Adrenal gland (tissue), 12 donors: ENCODE data around the gene TENT5D. TPM values are rescaled to one million over a fixed set of nuclear protein-coding genes. Genes with fewer than 3 reads are reported as not detected.
"Not testable (repeated sequence)": the region's sequence is repeated elsewhere in the genome, so short reads cannot be mapped to it uniquely, and the experiment has no call there.

Experiments used
- DNase-seq, 7 donors: peaks; one replicate each; pipeline ENCODE4 v3.0.0-alpha.2; 2019 to 2020
- H3K27ac ChIP-seq, 5 donors: fragments of 200-600 bp; sonication (generic) in 4 of 5; 1 replicate in 3 of 5; 2 replicates in 2 of 5; pipeline versions ENCODE4 v1.5.1 to v1.8.0; 2016 to 2020; ENCODE audit warnings: mild to moderate bottlenecking in 1 of 5
- H3K27me3 ChIP-seq: fragments of 200-600 bp; 2 replicates; pipeline ENCODE4 v1.8.0; 2021
- H3K36me3 ChIP-seq, 2 donors: fragments of 200-600 bp; replicated peaks in 1 of 2; 1 replicate in 1 of 2; 2 replicates in 1 of 2; pipeline versions ENCODE4 v1.5.1 to v1.8.0; 2018 to 2022
- H3K4me1 ChIP-seq, 2 donors: fragments of 200-600 bp; replicated peaks in 1 of 2; 1 replicate in 1 of 2; 2 replicates in 1 of 2; pipeline versions ENCODE4 v1.5.1 to v1.8.0; 2018 to 2021
- H3K4me3 ChIP-seq, 4 donors: fragments of 200-600 bp; sonication (generic) in 3 of 4; one replicate each; pipeline ENCODE4 v1.5.1; 2016 to 2018
- H3K9me3 ChIP-seq, 3 donors: fragments of 200-600 bp; sonication (generic) in 1 of 3; replicated peaks in 1 of 3; 1 replicate in 2 of 3; 2 replicates in 1 of 3; pipeline versions ENCODE4 v1.5.1 to v1.8.0; 2016 to 2021
- POLR2A ChIP-seq, 2 donors: fragments of 450-650 bp; IDR thresholded peaks; one replicate each; pipeline ENCODE4 v1.6.1; 2017; ENCODE audit warnings: antibody characterized with exemption in 2 of 2, mild to moderate bottlenecking in 2 of 2, moderate library complexity in 1 of 2
- WGBS, 4 donors: extraction: QIAGEN DNeasy Blood & Tissue Kit in 2 of 4; methylation state at CpG; one replicate each; pipeline versions ENCODE4 v1.1.5 to v1.1.7; 2013 to 2017; 5-methylcytosine and 5-hydroxymethylcytosine counted together
- intact Hi-C, 2 donors: fragments of 100-400 bp; cut with DNase I; formaldehyde crosslinking; loops; one replicate each; pipeline versions ENCODE4 v1.14.1 to v1.15.0; 2022 to 2023
- polyA plus RNA-seq, 3 donors: library from polyadenylated mRNA; stranded (reverse); fragments of 200-250 nt in 2 of 3; fragments of 350-450 nt in 1 of 3; fragmentation: Illumina TruSeq in 1 of 3; extraction: RNeasy Lipid Tissue Mini Kit (QIAGEN cat#74804) in 1 of 3; gene quantifications; one replicate each; pipeline ENCODE4 v1.2.3, GENCODE V29; 2013 to 2014
- total RNA-seq, 9 donors: library from RNA; depleted of rRNA in 4 of 9; stranded (reverse); fragments of >200 nt in 4 of 9; fragments of 120-200 nt in 1 of 9; fragmentation: NEBNext Ultra II Directional in 1 of 9; extraction: Animal tissue kit (Norgen Biotek cat#: 25700) in 1 of 9; gene quantifications; one replicate each; pipeline versions ENCODE4 v1.1.0 to v1.2.4, GENCODE V29; 2013 to 2023
- TF ChIP-seq, protein P1 (sequence below), 6 experiments: fragments of 450-650 bp in 4 of 6; fragments of 200-600 bp in 2 of 6; sonication (generic) in 1 of 6; IDR thresholded peaks; 1 replicate in 5 of 6; 2 replicates in 1 of 6; pipeline versions ENCODE4 v1.5.1 to v1.8.0; 2016 to 2021; ENCODE audit warnings: antibody characterized with exemption in 6 of 6, mild to moderate bottlenecking in 2 of 6, moderate library complexity in 1 of 6
- donor health status: healthy with polysubstance abuse.
- donor health status: Bipolar disorder and iron deficiency.
- donor health status: DM: yes; HTN: yes; CAD: no.
- donor health status: DM: no; HTN: no; CAD: no.
- donor health status: DM: no; HTN: no; CAD: no.
- donor health status: DM: yes; HTN: yes; CAD: no.

The TENT5D gene
- total and polyA plus RNA-seq, 12 donors: 0.03 to 0.36 (median 0.14) TPM; not detected in 3

GRCh38 chrX:80423744-80424143 is 3.5 kb downstream of the TENT5D start:
- Histone ChIP-seq H3K27ac (no peak overlapping the region), H3K4me1 (no peaks in the 10 kb centered on the region), H3K9me3 (peaks cover 0 to 4% (median 0%) of the 10 kb centered on the region in 3 donors), H3K36me3 (no peaks in the 10 kb centered on the region), H3K27me3 (no peaks in the 10 kb centered on the region), H3K4me3 (no peak overlapping the region)
- no peak for TF ChIP-seq POLR2A (IDR thresholded peaks at IDR 0.05)
- DNase-seq: no peak
- intact Hi-C loops: no loop called here
- 66 to 89% (median 73%) methylated on average over 2 of the region's 2 CpGs for WGBS, 4 donors

DNA sequence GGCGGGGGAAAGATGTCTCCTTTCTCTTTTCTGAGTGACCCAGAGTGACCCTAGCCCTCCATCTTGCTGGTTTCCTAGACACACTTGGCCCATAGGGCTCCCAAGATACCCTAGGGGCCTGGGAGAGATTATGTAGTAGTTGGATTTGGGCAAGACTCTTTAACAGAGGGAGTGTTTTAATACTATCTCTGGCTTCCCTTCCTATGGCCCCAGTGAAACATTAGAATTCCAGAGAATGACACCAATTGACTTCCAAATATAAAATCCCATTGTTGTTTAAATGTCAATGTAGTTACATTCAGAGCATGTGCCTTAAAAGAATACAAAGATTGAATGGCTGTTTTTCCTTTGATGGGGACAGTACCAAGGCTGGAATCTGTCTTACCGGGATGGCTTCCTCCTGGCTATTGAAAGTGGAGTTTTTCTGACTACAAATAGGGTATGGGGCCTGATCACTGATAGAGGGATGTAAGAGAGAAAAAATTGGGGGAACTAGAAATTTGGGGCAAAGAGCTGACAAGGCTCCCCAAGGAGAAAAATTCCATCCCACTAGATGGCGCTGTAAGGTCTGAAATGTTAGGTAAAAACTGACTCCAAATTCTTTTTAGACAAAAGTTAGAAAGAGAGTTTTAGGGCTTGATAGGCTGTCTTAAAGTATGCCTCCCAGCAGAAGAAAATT is 10.7 kb downstream of the TENT5D start:
- Histone ChIP-seq H3K27me3 (no peaks in the 10 kb centered on the region), H3K9me3 (no peaks in the 10 kb centered on the region), H3K36me3 (no peaks in the 10 kb centered on the region), H3K4me1 (no peaks in the 10 kb centered on the region), H3K4me3 (no peak overlapping the region), H3K27ac (no peak overlapping the region)
- 51 to 71% (median 61%) methylated on average over 3 of the region's 3 CpGs for WGBS, 4 donors
- intact Hi-C loops: no loop called here
- no peak for TF ChIP-seq POLR2A (IDR thresholded peaks at IDR 0.05)
- TF ChIP-seq, protein P1, sequence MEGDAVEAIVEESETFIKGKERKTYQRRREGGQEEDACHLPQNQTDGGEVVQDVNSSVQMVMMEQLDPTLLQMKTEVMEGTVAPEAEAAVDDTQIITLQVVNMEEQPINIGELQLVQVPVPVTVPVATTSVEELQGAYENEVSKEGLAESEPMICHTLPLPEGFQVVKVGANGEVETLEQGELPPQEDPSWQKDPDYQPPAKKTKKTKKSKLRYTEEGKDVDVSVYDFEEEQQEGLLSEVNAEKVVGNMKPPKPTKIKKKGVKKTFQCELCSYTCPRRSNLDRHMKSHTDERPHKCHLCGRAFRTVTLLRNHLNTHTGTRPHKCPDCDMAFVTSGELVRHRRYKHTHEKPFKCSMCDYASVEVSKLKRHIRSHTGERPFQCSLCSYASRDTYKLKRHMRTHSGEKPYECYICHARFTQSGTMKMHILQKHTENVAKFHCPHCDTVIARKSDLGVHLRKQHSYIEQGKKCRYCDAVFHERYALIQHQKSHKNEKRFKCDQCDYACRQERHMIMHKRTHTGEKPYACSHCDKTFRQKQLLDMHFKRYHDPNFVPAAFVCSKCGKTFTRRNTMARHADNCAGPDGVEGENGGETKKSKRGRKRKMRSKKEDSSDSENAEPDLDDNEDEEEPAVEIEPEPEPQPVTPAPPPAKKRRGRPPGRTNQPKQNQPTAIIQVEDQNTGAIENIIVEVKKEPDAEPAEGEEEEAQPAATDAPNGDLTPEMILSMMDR (IDR thresholded peaks at IDR 0.05): no peak
- DNase-seq: no peak

DNA sequence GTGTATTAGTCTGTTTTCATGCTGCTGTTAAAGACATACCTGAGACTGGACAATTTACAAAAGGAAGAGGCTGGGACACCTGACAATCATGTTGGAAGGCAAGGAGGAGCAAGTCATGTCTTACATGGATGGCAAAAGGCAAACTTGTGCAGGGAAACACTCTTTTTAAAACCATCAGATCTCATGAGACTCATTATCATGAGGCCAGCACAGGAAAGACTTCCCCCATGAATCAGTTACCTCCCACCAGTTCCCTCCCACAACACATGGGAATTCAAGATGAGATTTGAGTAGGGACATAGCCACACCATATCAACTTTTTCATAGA is 11.2 kb downstream of the TENT5D start:
- TF ChIP-seq POLR2A (IDR thresholded peaks at IDR 0.05): no peak
- TF ChIP-seq, protein P1 (IDR thresholded peaks at IDR 0.05): no peak
- H3K27me3 ChIP-seq: no peaks in the 10 kb centered on the region
- intact Hi-C loops: no loop called here
- no peak for DNase-seq
- H3K4me1 ChIP-seq: no peaks in the 10 kb centered on the region
- H3K27ac ChIP-seq: no peak overlapping the region
- no peak overlapping the region for H3K4me3 ChIP-seq
- H3K36me3 ChIP-seq: no peaks in the 10 kb centered on the region
- H3K9me3 ChIP-seq: no peaks in the 10 kb centered on the region

GRCh38 chrX:80432441-80432840 is 12.2 kb downstream of the TENT5D start:
- TF ChIP-seq, protein P1 (IDR thresholded peaks at IDR 0.05): no peak
- no peak for TF ChIP-seq POLR2A (IDR thresholded peaks at IDR 0.05)
- intact Hi-C loops: no loop called here
- no peak overlapping the region for H3K4me3 ChIP-seq
- H3K36me3 ChIP-seq: no peaks in the 10 kb centered on the region
- DNase-seq: no peak
- H3K9me3 ChIP-seq: no peaks in the 10 kb centered on the region
- H3K27ac ChIP-seq: no peak overlapping the region
- 78 to 90% (median 82%) methylated on average over 3 of the region's 3 CpGs for WGBS, 4 donors
- no peaks in the 10 kb centered on the region for H3K4me1 ChIP-seq
- H3K27me3 ChIP-seq: no peaks in the 10 kb centered on the region

DNA sequence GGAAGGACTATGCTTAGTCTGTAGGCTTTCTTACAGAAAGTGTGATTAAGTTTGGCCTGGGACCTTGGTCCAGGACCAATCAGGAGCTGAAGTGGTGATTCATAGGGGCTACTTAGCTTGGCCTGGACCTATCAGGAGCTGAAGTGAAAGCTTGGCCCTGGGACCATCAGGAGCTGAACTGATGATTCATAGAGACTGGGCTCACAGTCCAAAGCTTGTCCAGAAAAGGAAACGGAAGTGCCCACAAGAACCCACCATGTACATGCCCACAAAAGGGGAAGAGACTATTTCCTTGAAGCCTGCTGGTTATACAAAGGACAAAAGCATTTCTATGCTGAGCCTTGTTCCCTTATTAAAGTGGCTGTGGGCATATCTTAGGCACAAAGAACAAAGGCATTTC is 12.6 kb downstream of the TENT5D start:
- no peak for DNase-seq
- intact Hi-C loops: no loop called here

DNA sequence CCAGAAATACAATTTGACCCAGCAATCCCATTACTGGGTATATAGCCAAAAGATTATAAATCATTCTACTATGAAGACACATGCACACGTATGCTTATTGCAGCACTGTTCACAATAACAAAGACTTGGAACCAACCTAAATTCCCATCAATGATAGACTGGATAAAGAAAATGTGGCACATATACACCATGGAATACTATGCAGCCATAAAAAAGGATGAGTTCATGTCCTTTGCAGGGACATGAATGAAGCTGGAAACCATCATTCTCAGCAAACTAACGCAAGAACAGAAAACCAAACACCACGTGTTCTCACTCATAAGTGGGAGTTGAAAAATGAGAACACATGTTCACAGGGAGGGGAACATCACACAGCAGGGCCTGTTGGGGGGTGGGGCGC is 47.9 kb downstream of the TENT5D start:
- DNase-seq, H3K4me3 ChIP-seq, H3K27me3 ChIP-seq, H3K27ac ChIP-seq, H3K36me3 ChIP-seq, H3K4me1 ChIP-seq, intact Hi-C loops, H3K9me3 ChIP-seq: not testable (repeated sequence)
- 60 to 73% (median 61%) methylated on average over 3 to 4 of the region's 4 CpGs for WGBS, 4 donors

More for the DNA sequence above, 12.6 kb downstream of the TENT5D start:
- Histone ChIP-seq H3K4me1 (no peaks in the 10 kb centered on the region), H3K4me3 (no peak overlapping the region), H3K9me3 (no peaks in the 10 kb centered on the region), H3K27ac (no peak overlapping the region), H3K27me3 (no peaks in the 10 kb centered on the region), H3K36me3 (no peaks in the 10 kb centered on the region)
- 42 to 53% methylated on average over 1 of the region's 1 CpG; no CpG with 5 or more reads in 2 of the 4 donors for WGBS, 4 donors
- no peak for TF ChIP-seq POLR2A (IDR thresholded peaks at IDR 0.05)
- TF ChIP-seq, protein P1 (IDR thresholded peaks at IDR 0.05): no peak
